ENCODE results near the gene SEMA4D.

SEMA4D gene

GRCh38 chr9:89482901-89483361, 15.0 kb downstream of the SEMA4D start:
- no peaks in the 10 kb centered on the region; the same call in 1 of the 2 replicates for H3K27me3 ChIP-seq (ENCODE audit: insufficient read depth, low read length)
- TF ChIP-seq CTCF (IDR thresholded peaks at IDR 0.05; ENCODE audit: low read length): no peak
- no peak for TF ChIP-seq EZH2 (IDR thresholded peaks at IDR 0.05; ENCODE audit: borderline replicate concordance, low read length)
- no peaks in the 10 kb centered on the region for H3K4me1 ChIP-seq (ENCODE audit: insufficient read depth, low read length, severe bottlenecking)
- no peaks in the 10 kb centered on the region for H3K36me3 ChIP-seq (ENCODE audit: insufficient read depth, low read length)
- no peak overlapping the region for H2AFZ ChIP-seq (ENCODE audit: low read length)
- no peak overlapping the region for H3K9ac ChIP-seq (ENCODE audit: low read length)
- no peaks in the 10 kb centered on the region for H3K9me3 ChIP-seq (ENCODE audit: low read length)
- no peaks in the 10 kb centered on the region for H3K9me2 ChIP-seq (ENCODE audit: low read depth, low read length)
- no peak overlapping the region for H3K27ac ChIP-seq (ENCODE audit: low read depth, low read length, poor library complexity, severe bottlenecking)
- no peak overlapping the region for H3K4me2 ChIP-seq (ENCODE audit: low read length)
- H3K79me2 ChIP-seq (ENCODE audit: insufficient read depth, low read length): no peaks in the 10 kb centered on the region
- H4K20me1 ChIP-seq (ENCODE audit: insufficient read depth, low read length): no peaks in the 10 kb centered on the region
- H3F3A ChIP-seq (ENCODE audit: insufficient read depth, low read length): no peaks in the 10 kb centered on the region
- no peak overlapping the region for H3K4me3 ChIP-seq (ENCODE audit: low read depth, low read length, poor library complexity, severe bottlenecking)

GRCh38 chr9:89482056-89482851, 15.7 kb downstream of the SEMA4D start:
- no peaks in the 10 kb centered on the region for H3K4me1 ChIP-seq (ENCODE audit: insufficient read depth, low read length, severe bottlenecking)
- H3K4me3 ChIP-seq (ENCODE audit: low read depth, low read length, poor library complexity, severe bottlenecking): no peak overlapping the region
- H3K36me3 ChIP-seq (ENCODE audit: insufficient read depth, low read length): no peaks in the 10 kb centered on the region
- H3K9me3 ChIP-seq (ENCODE audit: low read length): no peaks in the 10 kb centered on the region
- H3F3A ChIP-seq (ENCODE audit: insufficient read depth, low read length): no peaks in the 10 kb centered on the region
- no peak overlapping the region for H3K9ac ChIP-seq (ENCODE audit: low read length)
- H4K20me1 ChIP-seq (ENCODE audit: insufficient read depth, low read length): no peaks in the 10 kb centered on the region
- H3K79me2 ChIP-seq (ENCODE audit: insufficient read depth, low read length): no peaks in the 10 kb centered on the region
- TF ChIP-seq EZH2 (IDR thresholded peaks at IDR 0.05; ENCODE audit: borderline replicate concordance, low read length): no peak
- no peak for TF ChIP-seq CTCF (IDR thresholded peaks at IDR 0.05; ENCODE audit: low read length)
- H3K27ac ChIP-seq (ENCODE audit: low read depth, low read length, poor library complexity, severe bottlenecking): no peak overlapping the region
- no peaks in the 10 kb centered on the region; the same call in 1 of the 2 replicates for H3K27me3 ChIP-seq (ENCODE audit: insufficient read depth, low read length)
- no peak overlapping the region for H2AFZ ChIP-seq (ENCODE audit: low read length)
- no peaks in the 10 kb centered on the region for H3K9me2 ChIP-seq (ENCODE audit: low read depth, low read length)
- H3K4me2 ChIP-seq (ENCODE audit: low read length): no peak overlapping the region

- Histone ChIP-seq H3K9ac (ENCODE audit: low read length) (no peak overlapping the region), H3K36me3 (ENCODE audit: insufficient read depth, low read length) (no peaks in the 10 kb centered on the region), H2AFZ (ENCODE audit: low read length) (no peak overlapping the region), H3K9me3 (ENCODE audit: low read length) (no peaks in the 10 kb centered on the region), H3K27me3 (ENCODE audit: insufficient read depth, low read length) (no peaks in the 10 kb centered on the region; the same call in 1 of the 2 replicates), H3K4me1 (ENCODE audit: insufficient read depth, low read length, severe bottlenecking) (no peaks in the 10 kb centered on the region), H3K9me2 (ENCODE audit: low read depth, low read length) (no peaks in the 10 kb centered on the region), H3K79me2 (ENCODE audit: insufficient read depth, low read length) (no peaks in the 10 kb centered on the region), H3K4me3 (ENCODE audit: low read depth, low read length, poor library complexity, severe bottlenecking) (no peak overlapping the region), H4K20me1 (ENCODE audit: insufficient read depth, low read length) (no peaks in the 10 kb centered on the region), H3K27ac (ENCODE audit: low read depth, low read length, poor library complexity, severe bottlenecking) (no peak overlapping the region), H3K4me2 (ENCODE audit: low read length) (no peak overlapping the region), H3F3A (ENCODE audit: insufficient read depth, low read length) (no peaks in the 10 kb centered on the region)
- TF ChIP-seq EZH2 (IDR thresholded peaks at IDR 0.05; ENCODE audit: borderline replicate concordance, low read length): no peak
- TF ChIP-seq CTCF (IDR thresholded peaks at IDR 0.05; ENCODE audit: low read length): no peak
Observed at GRCh38 chr9:89481538-89481915, 16.4 kb downstream of the SEMA4D start.

All from OCI-LY1 (cell line).